GM12875 (cell line): ENCODE measurements around the gene SLC6A20.

ENCODE experiments used
- H3K4me3 ChIP-seq: one replicate; pipeline ENCODE4 v1.5.1; 2011; ENCODE audit warnings: low read depth, low read length, control low read depth
- TF ChIP-seq, protein P1 (sequence below): IDR thresholded peaks from 2 replicates; pipeline ENCODE4 v1.5.1; 2011; ENCODE audit warnings: low read depth, mild to moderate bottlenecking, control low read depth, inconsistent platforms, low read length, moderate library complexity, borderline replicate concordance; ENCODE audit not compliant: insufficient read depth

Gene SLC6A20

DNA sequence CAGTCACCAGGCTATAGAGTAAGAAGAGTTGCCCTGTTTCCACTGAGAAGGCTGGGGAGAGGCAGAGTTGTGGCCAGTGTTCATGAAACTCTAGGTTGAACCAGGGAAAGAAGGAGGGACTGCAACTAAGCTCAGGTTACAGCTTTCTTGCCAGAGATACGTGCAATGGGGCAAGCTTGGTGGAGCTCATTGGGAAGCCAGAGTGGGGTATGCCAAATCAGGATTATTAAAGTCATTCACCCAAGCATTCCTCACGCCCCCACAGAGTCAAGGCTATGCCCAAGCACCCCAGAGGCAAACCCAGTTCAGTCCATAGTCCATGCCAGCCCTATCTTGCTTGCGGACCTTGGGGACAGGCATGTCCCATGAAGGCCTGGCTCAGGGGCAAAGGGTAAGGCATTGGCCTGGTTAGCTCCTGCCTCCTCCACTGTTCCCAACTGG, 17.6 kb downstream of the SLC6A20 start:
- H3K4me3 ChIP-seq, result no peak overlapping the region
- TF ChIP-seq, protein P1, sequence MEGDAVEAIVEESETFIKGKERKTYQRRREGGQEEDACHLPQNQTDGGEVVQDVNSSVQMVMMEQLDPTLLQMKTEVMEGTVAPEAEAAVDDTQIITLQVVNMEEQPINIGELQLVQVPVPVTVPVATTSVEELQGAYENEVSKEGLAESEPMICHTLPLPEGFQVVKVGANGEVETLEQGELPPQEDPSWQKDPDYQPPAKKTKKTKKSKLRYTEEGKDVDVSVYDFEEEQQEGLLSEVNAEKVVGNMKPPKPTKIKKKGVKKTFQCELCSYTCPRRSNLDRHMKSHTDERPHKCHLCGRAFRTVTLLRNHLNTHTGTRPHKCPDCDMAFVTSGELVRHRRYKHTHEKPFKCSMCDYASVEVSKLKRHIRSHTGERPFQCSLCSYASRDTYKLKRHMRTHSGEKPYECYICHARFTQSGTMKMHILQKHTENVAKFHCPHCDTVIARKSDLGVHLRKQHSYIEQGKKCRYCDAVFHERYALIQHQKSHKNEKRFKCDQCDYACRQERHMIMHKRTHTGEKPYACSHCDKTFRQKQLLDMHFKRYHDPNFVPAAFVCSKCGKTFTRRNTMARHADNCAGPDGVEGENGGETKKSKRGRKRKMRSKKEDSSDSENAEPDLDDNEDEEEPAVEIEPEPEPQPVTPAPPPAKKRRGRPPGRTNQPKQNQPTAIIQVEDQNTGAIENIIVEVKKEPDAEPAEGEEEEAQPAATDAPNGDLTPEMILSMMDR, result no peak

DNA sequence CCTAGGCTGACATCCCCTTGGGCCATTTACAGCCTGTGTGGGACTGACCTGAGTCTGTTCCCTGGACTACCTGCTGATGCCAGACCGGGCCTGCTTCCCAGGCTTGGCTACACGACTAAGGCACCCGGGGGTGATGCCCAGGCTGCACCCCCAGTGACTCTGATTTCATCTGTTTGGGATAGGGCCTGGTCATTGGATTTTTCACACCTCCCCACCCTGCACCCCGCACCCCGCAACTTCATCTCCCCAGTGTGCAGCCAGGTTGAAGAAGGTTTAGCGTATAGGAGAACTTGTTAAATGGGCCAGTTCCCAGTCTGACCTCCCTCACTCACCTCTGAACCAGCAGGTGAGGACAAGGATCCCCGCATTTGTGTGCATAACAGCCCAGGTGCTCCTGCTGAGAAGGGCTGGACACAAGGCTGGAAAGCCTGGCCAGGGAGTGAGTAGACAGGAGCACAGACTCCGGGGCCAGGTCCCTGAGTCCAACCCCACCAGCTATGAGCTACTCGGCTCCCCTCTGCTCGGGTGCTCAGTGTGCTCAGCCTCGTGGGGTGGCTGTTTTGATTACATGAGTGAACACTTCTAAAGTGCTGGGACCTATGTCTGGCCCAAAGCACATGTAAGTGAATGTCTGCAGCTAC, 18.5 kb downstream of the SLC6A20 start:
- TF ChIP-seq, protein P1, result no peak

DNA sequence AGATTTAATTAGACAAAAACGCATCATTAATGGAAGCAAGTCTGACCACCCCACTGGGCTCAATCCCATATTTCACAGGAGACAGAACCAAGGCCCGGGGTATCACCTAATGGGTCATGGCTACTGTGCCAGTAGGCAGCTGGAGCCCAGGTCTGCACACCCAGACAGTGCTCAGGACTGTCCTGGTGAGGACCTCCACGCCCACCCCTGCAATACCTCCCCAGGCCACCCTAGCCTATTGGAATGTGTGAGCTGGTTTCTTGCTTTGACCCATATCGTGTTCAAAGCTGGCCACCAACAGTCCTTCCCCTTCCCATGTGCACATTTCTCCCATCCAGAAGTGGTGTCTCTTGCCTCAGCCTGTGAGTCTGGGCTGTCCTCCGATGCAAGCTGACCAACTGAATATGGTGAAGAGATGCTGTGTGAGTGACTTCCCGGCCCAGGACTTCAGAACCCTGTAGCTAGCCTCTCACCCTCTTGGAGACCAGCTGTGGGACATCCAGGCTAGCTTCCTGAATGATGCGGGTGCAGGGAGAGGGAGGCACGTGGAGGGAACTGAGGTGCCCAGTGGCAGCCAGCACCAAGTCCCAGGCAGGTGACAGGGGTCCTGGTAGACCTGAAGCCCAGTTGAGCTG, 19.1 kb downstream of the SLC6A20 start:
- TF ChIP-seq, protein P1, result no peak
- no peak overlapping the region for H3K4me3 ChIP-seq

More for the DNA sequence above, 18.5 kb downstream of the SLC6A20 start:
- H3K4me3 ChIP-seq, result no peak overlapping the region

DNA sequence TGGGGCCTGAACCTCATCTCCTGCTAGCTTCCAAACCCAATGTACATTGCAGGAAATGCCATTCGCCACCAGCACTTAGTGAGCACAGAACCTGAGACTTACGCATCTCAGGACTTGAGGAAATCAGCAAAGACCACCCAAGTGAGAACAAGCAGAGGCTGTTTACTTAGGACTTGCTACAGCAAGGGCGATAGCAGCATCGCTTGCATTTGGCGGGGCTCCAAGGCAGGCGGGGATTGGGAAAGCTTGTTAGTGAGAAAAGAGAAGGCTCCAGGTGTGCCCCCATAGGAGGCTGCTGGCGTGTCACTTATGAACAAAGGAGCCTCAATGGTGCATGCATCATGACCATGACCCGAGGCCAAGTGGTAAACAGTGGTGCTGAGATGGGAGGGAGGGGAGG, 19.7 kb downstream of the SLC6A20 start:
- TF ChIP-seq, protein P1, result no peak
- no peak overlapping the region for H3K4me3 ChIP-seq

DNA sequence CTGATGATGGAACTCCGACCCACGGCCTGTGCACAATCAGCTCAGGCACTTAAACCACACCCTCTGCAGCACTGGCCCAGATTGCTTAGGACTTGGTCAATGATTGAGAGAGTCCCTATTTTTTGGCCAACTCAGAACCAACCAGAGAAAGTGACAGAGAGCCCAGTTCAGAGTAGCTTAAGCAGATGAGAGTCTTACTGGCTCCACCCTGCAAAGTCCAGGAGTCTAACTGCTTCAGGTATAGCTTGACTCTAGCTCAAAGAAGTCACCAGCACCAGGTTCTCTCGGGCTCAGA, 20.1 kb downstream of the SLC6A20 start:
- H3K4me3 ChIP-seq, result no peak overlapping the region
- TF ChIP-seq, protein P1, result no peak

DNA sequence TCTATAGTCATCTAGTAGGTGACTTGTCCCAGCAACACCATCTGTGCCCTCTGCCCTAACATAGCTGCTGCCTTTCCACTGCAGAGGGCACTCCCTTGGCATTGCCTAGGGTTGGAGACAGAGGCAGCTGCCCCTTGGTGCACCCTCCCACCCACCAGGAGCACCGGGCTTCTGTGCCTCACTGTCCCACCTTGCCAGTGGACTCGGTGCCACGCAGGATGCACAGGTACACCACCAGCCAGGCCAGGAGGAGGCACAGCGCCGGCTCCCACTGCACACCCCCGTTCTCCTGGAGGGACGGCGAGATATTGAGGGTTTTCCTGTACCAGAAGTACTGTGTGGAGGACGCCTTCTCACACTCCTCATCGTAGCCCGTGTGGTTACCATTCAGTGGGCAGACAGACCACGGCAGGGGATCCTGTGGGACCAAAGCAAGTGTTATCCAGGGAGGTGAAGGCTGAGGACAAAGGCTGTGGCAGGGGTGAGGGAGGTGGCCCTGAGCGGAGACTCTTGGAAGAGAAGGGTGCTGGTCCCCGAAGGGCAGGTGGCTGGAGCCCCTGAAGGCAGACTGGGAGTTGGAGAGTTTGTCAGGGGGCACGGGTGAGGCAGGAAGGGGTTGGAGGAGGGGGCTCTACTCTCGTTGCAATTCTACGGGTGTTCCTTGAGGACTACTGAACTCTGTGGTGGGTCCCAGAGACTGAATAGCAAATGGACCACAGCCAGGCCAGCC, 20.6 kb downstream of the SLC6A20 start:
- no peak overlapping the region for H3K4me3 ChIP-seq
- TF ChIP-seq, protein P1, result no peak
